Measurements from ENCODE around the gene LCN15.

LCN15 gene

DNA sequence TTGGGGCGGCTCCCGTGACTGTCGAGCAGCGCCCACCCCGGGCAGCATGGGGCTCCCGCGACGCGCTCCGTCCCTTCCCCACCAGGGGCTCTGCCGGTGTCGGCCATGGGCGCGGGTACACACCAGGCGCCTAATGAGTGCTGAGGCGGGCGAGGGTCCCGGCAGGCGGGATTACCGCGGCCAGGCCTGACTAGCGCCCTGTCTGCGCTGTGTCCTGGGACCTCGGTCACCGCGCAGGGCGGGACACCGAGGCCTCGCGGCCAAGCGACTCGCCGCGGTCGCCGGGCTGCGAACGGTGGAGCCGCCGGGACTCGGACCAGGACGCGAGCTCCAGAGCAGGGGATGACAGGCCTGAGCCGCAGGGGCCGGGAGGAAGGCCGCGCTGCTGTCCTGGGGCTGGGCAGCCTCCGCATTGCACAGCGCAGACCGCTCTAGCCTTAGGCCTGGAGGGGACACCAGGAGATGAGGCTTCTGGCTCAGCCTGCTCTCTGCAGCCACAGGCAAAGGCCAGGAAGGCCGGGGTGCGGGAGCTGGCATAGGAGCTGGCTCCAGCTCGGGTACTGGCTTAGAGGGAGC is 35.7 kb downstream of the LCN15 start:
- Histone ChIP-seq H3F3A (ENCODE audit: insufficient read depth) (peaks cover 23% of the 10 kb centered on the region), H3K9ac (ENCODE audit: low read length) (peak overlapping the region; percentile 98), H4K20me1 (ENCODE audit: low read depth, low read length) (peaks cover 18% of the 10 kb centered on the region; the same call in 1 of the 2 replicates), H3K27ac (ENCODE audit: low read depth, low read length) (no peak overlapping the region), H3K27me3 (ENCODE audit: low read length) (no peaks in the 10 kb centered on the region), H3K36me3 (ENCODE audit: low read length) (peaks cover 23% of the 10 kb centered on the region), H3K79me2 (ENCODE audit: insufficient read depth, low read length) (peaks cover 26% of the 10 kb centered on the region), H3K4me3 (ENCODE audit: insufficient read depth, low read length, poor library complexity, severe bottlenecking) (peak overlapping the region; percentile 66), H3K9me3 (ENCODE audit: insufficient read depth, low read length) (no peaks in the 10 kb centered on the region), H3K9me2 (replicated peaks; ENCODE audit: insufficient read depth, low read length) (no peaks in the 10 kb centered on the region), H3K4me2 (ENCODE audit: low read depth, low read length, poor library complexity, severe bottlenecking) (peak overlapping the region; percentile 72), H2AFZ (ENCODE audit: low read depth, low read length, severe bottlenecking) (peak overlapping the region; percentile 80)
- TF ChIP-seq EZH2phosphoT487 (conservative IDR thresholded peaks at IDR 0.05; ENCODE audit: low read length): no peak
- TF ChIP-seq, protein P1, sequence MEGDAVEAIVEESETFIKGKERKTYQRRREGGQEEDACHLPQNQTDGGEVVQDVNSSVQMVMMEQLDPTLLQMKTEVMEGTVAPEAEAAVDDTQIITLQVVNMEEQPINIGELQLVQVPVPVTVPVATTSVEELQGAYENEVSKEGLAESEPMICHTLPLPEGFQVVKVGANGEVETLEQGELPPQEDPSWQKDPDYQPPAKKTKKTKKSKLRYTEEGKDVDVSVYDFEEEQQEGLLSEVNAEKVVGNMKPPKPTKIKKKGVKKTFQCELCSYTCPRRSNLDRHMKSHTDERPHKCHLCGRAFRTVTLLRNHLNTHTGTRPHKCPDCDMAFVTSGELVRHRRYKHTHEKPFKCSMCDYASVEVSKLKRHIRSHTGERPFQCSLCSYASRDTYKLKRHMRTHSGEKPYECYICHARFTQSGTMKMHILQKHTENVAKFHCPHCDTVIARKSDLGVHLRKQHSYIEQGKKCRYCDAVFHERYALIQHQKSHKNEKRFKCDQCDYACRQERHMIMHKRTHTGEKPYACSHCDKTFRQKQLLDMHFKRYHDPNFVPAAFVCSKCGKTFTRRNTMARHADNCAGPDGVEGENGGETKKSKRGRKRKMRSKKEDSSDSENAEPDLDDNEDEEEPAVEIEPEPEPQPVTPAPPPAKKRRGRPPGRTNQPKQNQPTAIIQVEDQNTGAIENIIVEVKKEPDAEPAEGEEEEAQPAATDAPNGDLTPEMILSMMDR (IDR thresholded peaks at IDR 0.05; ENCODE audit: insufficient read depth, low read length, poor library complexity, severe bottlenecking): no peak

DNA sequence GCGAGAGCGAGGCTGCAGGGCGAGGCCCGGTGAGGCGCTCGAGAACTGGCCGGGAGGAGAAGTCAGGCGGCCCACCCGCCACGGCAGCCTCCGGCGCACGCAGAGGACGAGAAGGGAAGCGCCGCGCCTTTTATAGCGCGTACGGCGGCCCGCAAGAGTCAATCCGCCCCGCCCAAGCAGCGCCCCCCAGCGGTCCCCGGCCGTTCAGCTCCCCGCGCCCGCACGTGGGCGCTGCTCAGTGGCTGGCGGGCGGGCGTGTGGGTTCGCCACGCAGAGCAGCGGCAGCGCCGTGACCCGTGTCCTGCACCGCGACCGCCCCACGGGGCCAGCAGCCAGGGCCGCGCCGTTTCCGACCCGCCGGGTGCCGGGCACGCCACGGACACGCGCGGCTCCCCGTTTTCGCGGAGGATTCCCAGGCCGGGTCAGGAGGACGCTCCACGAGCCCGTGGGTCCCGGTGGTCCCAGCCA is 36.2 kb downstream of the LCN15 start:
- TF ChIP-seq, protein P1 (IDR thresholded peaks at IDR 0.05; ENCODE audit: insufficient read depth, low read length, poor library complexity, severe bottlenecking): peak; percentile 78
- TF ChIP-seq EZH2phosphoT487 (conservative IDR thresholded peaks at IDR 0.05; ENCODE audit: low read length): no peak
- H3K36me3 ChIP-seq (ENCODE audit: low read length): peaks cover 24% of the 10 kb centered on the region
- no peaks in the 10 kb centered on the region for H3K9me3 ChIP-seq (ENCODE audit: insufficient read depth, low read length)
- peak overlapping the region; percentile 80 for H2AFZ ChIP-seq (ENCODE audit: low read depth, low read length, severe bottlenecking)
- H3K27ac ChIP-seq (ENCODE audit: low read depth, low read length): peak overlapping the region; percentile 62
- peaks cover 26% of the 10 kb centered on the region for H3K79me2 ChIP-seq (ENCODE audit: insufficient read depth, low read length)
- peaks cover 24% of the 10 kb centered on the region for H3F3A ChIP-seq (ENCODE audit: insufficient read depth)
- no peaks in the 10 kb centered on the region for H3K27me3 ChIP-seq (ENCODE audit: low read length)
- H3K4me2 ChIP-seq (ENCODE audit: low read depth, low read length, poor library complexity, severe bottlenecking): peak overlapping the region; percentile 86
- H3K9me2 ChIP-seq (replicated peaks; ENCODE audit: insufficient read depth, low read length): no peaks in the 10 kb centered on the region
- peak overlapping the region; percentile 98 for H3K9ac ChIP-seq (ENCODE audit: low read length)
- H4K20me1 ChIP-seq (ENCODE audit: low read depth, low read length): peaks cover 18% of the 10 kb centered on the region; the same call in 1 of the 2 replicates
- H3K4me3 ChIP-seq (ENCODE audit: insufficient read depth, low read length, poor library complexity, severe bottlenecking): peak overlapping the region; percentile 100

DNA sequence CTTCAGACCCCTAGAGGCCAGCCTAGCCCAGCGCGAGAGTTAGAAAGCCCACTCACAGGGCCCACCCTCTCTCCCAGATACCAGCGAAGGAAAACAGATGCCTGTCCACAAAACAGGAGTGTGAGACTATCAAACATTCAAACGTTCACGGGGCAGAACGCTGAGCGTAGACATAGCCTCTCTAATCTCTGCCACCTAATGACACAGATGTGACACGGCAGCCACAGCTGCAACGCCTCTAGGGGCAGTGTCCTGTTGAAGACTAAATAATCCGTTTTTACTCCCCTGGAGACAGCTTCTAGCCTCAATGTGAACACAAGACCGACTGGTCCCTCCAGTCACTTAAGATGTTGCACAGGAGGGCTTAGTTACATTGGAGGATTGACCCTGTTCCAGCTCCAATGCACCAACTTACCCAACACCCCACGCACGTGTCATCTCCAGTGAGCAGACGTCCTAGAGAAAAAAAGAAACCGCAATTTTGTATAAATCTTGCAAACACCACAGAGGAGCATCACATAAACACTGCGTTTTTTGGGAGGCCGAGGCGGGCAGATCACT is 37.6 kb downstream of the LCN15 start:
- H3K36me3 ChIP-seq (ENCODE audit: low read length): peaks cover 24% of the 10 kb centered on the region
- peaks cover 26% of the 10 kb centered on the region for H3K79me2 ChIP-seq (ENCODE audit: insufficient read depth, low read length)

More for the DNA sequence above, 37.6 kb downstream of the LCN15 start:
- peak overlapping the region; percentile 86 for H3K4me2 ChIP-seq (ENCODE audit: low read depth, low read length, poor library complexity, severe bottlenecking)
- H3K27ac ChIP-seq (ENCODE audit: low read depth, low read length): peak overlapping the region; percentile 62
- TF ChIP-seq, protein P1 (IDR thresholded peaks at IDR 0.05; ENCODE audit: insufficient read depth, low read length, poor library complexity, severe bottlenecking): peak; percentile 40
- TF ChIP-seq EZH2phosphoT487 (conservative IDR thresholded peaks at IDR 0.05; ENCODE audit: low read length): no peak
- no peaks in the 10 kb centered on the region for H3K9me3 ChIP-seq (ENCODE audit: insufficient read depth, low read length)
- H3F3A ChIP-seq (ENCODE audit: insufficient read depth): peaks cover 24% of the 10 kb centered on the region
- no peaks in the 10 kb centered on the region for H3K27me3 ChIP-seq (ENCODE audit: low read length)
- no peaks in the 10 kb centered on the region for H3K9me2 ChIP-seq (replicated peaks; ENCODE audit: insufficient read depth, low read length)
- peak overlapping the region; percentile 100 for H3K4me3 ChIP-seq (ENCODE audit: insufficient read depth, low read length, poor library complexity, severe bottlenecking)
- H2AFZ ChIP-seq (ENCODE audit: low read depth, low read length, severe bottlenecking): no peak overlapping the region
- H4K20me1 ChIP-seq (ENCODE audit: low read depth, low read length): peaks cover 18% of the 10 kb centered on the region; the same call in 1 of the 2 replicates
- H3K9ac ChIP-seq (ENCODE audit: low read length): peak overlapping the region; percentile 98
